GM19324 (cell line): ENCODE data around the gene MED27.

ENCODE experiments used
- ATAC-seq: cut with Tn5 transposase; IDR thresholded peaks from one replicate; pipeline ENCODE4 v1.9.1; 2021; ENCODE audit warnings: mild to moderate bottlenecking, moderate library complexity; ENCODE audit not compliant: unreplicated experiment, low FRiP score

The MED27 gene

GRCh38 chr9:131841765-131842318 is 237.8 kb downstream of the MED27 start:
- ATAC-seq, result no peak

GRCh38 chr9:131840751-131841702 is 238.6 kb downstream of the MED27 start:
- no peak for ATAC-seq

- ATAC-seq, result no peak
Observed at GRCh38 chr9:131840220-131840619, 239.4 kb downstream of the MED27 start.

GRCh38 chr9:131839281-131840084 is 240.2 kb downstream of the MED27 start:
- ATAC-seq, result no peak

DNA sequence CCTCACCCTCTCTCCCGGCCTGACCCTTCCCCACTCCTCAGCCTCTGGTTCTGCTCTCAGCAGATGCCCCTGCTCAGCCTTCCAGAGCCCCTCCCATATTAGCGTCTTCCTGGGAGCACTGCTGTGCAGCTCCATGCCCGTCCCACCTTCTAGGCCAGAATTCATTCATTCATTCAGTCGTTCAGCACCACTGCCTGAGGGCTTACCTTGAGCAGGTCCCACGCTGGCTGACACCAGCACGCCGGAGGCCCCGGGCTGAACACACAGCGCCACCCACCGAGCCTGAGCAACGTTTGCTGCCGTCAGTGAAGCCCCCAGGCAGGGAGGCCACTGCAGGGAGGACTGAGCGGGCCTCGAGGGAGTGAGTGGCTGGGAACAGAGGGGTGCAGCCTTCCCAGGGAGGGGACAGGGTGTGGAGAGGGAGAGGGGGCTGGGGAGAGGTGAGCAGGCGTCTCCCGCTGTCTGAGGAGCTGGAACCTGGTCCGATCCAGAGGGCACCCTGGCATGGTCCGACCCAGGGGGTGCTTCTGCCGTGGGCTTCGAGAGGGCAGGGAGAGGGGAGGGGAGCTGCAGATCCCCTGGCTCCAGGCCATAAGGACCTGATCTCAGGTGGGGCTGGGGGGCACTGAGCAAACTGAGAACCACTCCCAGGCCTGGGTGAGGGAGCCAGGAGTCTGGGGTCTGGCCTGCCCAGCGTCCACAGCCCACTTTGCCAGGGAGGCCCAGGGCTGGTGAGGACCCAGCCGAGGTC is 241.0 kb downstream of the MED27 start:
- ATAC-seq, result no peak

DNA sequence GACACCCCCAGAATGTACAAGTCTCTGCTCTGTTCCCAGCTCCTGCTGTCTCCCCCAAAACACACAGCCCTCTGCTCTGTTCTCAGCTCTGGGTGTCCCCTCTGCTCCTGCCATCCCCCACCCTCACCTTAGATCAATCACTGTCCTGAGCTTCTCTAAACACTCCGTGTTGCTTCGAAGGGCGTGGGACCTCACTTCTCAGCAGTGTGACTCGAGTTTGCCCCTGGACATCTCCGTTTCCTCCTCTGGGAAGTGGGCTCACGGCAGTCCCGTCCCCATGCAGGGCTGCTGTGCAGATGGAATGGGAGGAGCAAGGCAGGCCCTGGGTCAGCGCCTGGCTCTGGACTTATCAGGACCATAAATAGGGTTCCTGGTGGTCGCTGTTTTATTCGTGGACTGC is 241.8 kb downstream of the MED27 start:
- no peak for ATAC-seq

DNA sequence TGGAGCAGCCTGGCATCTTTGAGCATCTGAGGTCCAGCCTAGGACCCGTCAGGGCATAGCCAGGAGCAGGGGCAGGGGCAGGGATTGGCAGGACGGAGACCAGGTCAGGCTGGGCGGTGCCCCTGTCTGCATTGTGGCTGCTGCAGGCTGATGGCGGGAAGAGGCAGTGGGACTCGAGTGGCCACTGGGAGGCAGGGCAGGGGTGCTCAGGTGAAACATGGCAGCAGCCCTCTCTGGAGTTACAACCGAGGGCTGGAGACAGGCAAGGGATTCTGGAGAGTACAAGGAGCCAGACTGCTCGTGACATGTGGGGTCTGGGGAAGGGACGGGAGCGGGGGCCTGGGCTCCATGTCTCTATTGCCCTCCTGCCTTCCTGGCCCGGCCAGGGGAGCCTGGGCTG is 242.4 kb downstream of the MED27 start:
- no peak for ATAC-seq

DNA sequence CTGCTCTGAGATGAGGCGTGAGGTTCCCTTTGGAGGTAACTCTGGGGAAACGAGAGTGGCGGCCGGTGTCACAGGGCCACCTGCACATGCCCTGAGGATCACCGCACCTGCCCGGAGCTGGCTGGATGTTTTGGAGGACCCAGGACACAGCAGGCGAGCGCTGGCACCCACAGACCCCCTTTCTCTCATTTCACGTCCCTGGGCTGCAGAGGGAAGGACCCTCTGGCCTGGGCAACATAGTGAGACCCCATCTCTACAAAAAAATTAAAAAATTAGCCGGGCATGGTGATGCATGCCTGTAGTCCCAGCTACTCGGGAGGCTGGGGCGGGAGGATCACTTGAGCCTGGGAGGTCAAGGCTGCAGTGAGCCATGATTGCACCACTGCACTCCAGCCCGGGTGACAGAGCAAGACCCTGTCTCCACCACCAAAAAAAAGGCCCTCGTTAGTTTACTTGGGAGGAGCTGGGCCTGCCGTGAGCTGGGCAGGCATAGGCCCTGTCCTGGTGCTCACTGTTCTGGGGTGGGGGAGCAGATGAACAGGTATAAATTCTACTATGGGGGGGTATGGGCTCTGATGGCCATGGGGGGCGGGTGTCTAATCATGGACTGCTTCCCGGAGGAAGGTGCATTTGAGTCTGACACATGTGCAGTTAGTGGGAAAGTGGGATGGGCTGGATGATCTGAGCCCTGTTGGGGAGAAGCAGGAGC is 242.9 kb downstream of the MED27 start:
- ATAC-seq, result no peak

GRCh38 chr9:131836021-131836420 is 243.6 kb downstream of the MED27 start:
- ATAC-seq, result no peak

DNA sequence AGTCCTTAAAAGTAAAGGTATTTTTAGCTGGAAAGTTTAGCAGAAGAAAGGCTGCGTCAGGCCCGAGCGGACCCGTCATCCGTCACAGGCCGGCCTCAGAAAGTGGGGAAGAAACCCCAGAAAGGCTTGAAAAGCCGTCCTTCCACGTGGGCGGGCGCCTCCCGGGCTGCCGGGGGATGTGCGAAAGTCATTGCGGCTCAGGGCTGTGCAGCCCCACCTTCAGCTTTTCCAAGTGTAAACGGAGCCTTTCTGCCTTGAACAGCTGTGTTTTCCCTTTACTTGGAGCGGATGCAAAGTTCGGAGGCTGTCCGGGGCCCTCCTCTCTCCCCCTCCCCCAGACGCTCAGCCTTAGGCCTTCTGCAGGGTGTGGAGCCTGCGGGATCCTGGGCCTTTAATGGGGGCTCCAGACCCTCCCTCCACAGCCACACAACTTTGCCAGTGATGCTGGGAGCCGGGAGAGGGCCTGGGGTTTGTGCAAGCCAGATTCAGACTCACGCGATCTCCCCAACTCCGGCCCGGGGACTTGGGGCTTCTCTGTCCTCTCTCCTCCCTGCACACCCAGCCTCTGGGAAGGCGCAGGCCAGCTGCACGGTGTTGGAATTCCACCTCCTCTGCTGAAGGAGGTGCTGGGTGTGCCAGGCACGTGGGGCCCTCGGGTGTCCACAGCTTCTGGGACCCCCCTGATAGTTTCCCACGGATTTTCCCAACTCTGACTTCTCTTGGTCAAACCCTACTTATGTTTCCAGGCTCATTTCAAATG is 244.3 kb downstream of the MED27 start:
- ATAC-seq, result no peak

DNA sequence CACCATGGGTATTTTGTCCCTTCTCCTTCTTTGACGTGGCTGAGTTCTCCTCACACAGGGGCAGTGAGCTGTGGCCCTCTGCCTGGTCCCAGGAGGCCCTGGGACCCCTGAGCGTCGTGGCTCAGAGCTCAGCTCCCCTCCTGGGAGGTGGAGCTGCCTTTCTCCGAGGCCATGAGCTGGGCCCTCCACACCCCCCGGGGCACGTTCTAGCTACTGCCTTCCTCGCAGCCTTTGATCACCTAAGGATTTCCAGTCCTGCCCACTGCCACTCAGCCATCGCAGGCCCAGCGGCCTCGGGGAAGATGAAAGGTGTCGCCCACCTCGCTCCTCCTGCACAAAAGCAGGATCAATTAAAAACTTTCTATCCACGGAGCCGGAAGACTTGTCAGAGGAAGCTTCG is 244.9 kb downstream of the MED27 start:
- ATAC-seq, result no peak

DNA sequence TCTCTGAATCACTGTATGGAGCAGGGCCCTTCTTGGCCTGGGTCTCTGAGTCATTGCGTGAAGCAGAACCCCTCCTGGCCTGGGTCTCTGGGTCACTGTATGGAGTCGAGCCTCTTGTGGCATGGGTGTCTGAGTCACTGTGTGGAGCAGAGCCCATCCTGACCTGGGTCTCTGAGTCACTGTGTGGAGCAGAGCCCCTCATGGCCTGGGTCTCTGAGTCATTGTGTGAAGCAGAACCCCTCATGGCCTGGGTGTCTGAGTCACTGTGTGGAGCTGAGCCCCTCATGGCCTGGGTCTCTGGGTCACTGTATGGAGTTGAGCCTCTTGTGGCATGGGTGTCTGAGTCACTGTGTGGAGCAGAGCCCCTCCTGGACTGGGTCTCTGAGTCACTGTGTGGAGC is 245.8 kb downstream of the MED27 start:
- no peak for ATAC-seq

- ATAC-seq, result no peak
Observed at GRCh38 chr9:131833083-131833482, 246.6 kb downstream of the MED27 start.

DNA sequence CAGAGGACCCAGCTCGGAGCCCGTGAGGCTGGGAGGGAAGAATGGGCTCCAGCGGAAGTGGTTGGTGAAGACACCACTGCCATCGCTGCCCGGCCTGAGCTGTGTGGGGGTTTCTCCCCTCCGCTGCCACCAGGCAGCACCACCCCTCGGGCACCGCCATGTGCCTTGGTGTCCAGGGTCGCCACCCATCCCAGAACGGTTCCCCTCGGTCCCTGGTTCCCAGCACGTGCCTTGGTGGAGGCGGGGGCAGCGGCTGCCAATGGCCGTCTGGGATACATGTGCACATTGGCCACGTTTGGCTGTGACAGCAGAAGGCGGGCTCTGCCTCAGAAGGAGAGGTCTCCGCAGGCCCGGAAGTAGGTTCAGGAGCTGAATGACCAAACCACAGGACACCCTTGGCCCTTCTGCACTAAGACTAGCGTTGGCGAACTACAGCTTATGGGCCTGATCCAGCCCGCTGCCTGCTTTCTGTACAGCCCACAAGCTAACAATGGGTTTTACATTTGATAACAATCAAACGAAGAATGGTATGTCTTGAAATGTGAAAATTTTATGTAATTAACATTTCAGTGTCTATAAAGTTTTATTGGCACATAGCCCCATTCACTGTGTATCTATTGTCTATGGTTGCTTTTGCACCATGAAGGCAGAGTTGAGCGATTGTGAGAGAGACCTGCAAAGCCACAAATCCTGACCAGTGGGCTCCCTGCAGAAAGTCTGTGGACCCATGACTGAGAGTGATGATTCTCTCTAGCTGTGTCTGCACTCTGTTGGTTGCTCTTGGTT is 248.1 kb downstream of the MED27 start:
- ATAC-seq, result no peak

GRCh38 chr9:131827821-131828369 is 251.8 kb downstream of the MED27 start:
- ATAC-seq, result no peak

DNA sequence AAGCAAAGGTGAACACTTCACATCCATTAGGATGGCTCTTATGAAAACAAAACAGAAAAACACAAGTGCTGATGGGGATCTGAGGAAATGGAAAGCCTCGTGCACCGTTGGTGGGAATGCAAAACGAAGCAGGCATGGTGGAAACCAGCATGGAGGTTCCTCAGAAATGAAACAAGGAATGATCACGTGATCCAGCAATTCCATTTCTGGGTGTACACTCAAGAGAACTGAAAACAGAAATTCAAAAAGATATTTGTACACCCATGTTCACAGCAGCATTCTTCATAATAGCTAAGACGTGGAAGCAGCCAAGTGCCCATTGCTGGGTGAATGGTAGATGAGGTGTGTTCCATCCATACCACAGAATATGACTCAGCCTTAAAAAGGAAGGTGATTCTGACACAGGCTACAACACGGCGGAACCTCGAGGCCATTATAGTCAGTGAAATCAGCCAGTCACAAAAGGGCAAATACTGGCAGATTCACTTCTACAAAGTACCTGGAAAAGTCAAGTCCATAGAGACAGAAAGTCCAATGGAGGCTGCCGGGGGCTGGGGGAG is 252.6 kb downstream of the MED27 start:
- no peak for ATAC-seq

DNA sequence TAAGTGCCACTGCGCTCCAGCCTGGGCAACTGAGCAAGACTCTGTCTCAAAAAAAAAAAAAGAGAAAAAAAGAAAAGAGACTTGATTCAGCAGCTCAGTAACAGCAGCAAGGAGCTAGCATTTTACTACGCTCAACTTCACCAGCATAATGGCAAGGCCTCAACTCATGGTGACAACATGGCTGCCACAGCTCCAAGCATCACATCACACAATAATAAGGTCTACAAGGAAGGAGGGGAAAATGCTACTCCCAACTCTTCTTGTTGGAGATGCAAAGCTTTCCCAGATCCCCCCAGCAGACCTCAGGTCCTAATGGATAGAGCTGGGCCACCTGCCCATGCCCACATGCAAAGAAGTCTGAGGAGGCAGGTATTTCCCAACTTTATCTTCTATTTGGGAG is 253.6 kb downstream of the MED27 start:
- ATAC-seq, result no peak

DNA sequence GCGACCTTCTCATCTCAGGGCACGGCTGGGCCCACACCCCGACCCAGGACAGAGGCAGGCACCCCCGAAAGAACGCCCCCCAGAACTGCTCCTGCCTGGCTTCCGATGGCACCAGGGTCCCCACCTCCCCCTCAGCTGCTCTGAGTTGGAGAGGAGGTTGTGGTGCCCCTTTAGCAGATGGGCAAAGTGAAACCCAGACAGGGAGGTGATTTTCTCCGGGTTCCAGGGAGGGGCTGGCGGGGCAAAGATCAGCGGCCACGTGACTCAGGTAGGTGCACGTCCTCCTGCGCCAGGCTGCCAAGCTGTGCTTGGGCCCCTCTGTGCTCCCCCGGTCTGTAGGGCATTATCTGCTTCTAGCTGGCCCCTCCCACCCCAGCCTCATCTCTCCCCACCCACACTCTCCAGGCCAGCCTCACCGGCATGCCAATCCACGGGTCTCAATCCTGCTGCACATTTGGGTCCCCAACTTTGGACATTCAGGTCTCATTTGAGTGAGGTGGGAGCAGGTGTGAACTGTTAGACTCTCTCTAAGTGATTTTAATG is 254.6 kb downstream of the MED27 start:
- ATAC-seq, result no peak
